ENCODE data around the gene TOLLIP.

DNA sequence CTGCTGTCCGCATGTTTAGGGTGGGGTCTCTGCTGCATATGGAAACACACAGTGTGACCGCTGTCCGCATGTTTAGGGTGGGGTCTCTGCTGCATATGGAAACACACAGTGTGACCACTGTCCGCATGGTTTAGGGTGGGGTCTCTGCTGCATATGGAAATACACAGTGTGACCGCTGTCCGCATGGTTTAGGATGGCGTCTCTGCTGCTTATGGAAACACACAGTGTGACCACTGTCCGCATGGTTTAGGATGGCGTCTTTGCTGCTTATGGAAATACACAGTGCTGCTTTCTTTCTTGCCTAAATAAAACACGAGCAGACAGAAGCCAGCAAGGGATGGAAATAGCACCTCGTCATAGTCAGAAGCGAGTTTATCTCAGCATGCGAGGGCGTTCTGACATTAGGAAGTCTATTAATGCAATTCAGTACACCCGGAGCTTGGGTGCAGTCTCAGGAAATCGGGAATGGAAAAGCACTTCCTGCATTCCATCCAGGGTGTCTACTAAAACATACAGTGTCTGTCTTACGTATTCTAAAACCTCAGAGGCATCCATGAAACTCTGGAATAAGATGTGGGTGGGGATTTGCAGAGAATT is 32.6 kb upstream of the TOLLIP start:
- TF ChIP-seq CTCF (IDR thresholded peaks at IDR 0.05), result no peak
- TF ChIP-seq MAX (CRISPR knock-in tag; IDR thresholded peaks at IDR 0.05), result no peak
- no peak for TF ChIP-seq NR1H2 (CRISPR knock-in tag; IDR thresholded peaks at IDR 0.05)
- TF ChIP-seq, protein P1, sequence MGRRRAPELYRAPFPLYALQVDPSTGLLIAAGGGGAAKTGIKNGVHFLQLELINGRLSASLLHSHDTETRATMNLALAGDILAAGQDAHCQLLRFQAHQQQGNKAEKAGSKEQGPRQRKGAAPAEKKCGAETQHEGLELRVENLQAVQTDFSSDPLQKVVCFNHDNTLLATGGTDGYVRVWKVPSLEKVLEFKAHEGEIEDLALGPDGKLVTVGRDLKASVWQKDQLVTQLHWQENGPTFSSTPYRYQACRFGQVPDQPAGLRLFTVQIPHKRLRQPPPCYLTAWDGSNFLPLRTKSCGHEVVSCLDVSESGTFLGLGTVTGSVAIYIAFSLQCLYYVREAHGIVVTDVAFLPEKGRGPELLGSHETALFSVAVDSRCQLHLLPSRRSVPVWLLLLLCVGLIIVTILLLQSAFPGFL (CRISPR knock-in tag; IDR thresholded peaks at IDR 0.05; ENCODE audit: borderline replicate concordance), result no peak
- TF ChIP-seq CREM (CRISPR knock-in tag; IDR thresholded peaks at IDR 0.05), result no peak
- no peak for TF ChIP-seq ZNF121 (CRISPR knock-in tag; IDR thresholded peaks at IDR 0.05)
- no peak for TF ChIP-seq RELA (CRISPR knock-in tag; IDR thresholded peaks at IDR 0.05; ENCODE audit: borderline replicate concordance)
- TF ChIP-seq TCF7 (CRISPR knock-in tag; IDR thresholded peaks at IDR 0.05; ENCODE audit: low read depth), result no peak
- TF ChIP-seq, protein P2, sequence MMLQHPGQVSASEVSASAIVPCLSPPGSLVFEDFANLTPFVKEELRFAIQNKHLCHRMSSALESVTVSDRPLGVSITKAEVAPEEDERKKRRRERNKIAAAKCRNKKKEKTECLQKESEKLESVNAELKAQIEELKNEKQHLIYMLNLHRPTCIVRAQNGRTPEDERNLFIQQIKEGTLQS (CRISPR knock-in tag; conservative IDR thresholded peaks at IDR 0.05), result no peak
- TF ChIP-seq ZNF423 (CRISPR knock-in tag; IDR thresholded peaks at IDR 0.05), result no peak
- TF ChIP-seq FOXK1 (CRISPR knock-in tag; IDR thresholded peaks at IDR 0.05), result no peak
- no peak for TF ChIP-seq SP1 (CRISPR knock-in tag; conservative IDR thresholded peaks at IDR 0.05)

Measured in WTC11 (cell line).